Cardiac fibroblast (primary cell): Measurements from ENCODE around the gene R3HDM4.
"Not testable (repeated sequence)": the region's sequence is repeated elsewhere in the genome, so short reads cannot be mapped to it uniquely, and the experiment has no call there.

Source experiments
- DNase-seq, 2 donors: peaks; one replicate each; pipeline versions ENCODE4 v3.0.0 to v3.0.0-alpha.2; 2010; ENCODE audit warnings: low read depth in 2 of 2
- H3K4me3 ChIP-seq, 2 donors: replicated peaks in 1 of 2; 1 replicate in 1 of 2; 2 replicates in 1 of 2; pipeline ENCODE4 v1.5.1; 2011; ENCODE audit warnings: low read depth in 2 of 2, low read length in 2 of 2, mild to moderate bottlenecking in 2 of 2, moderate library complexity in 1 of 2
- CTCF ChIP-seq: IDR thresholded peaks from one replicate; pipeline ENCODE4 v1.5.1; 2011; ENCODE audit warnings: low read depth, mild to moderate bottlenecking, low read length, inconsistent platforms

Gene R3HDM4

GRCh38 chr19:858868-859843 lies 53.9 kb downstream of the R3HDM4 start, which contains the start of gene CFD:
Gene CFD (plus strand): TSS chr19:859664. CDS start chr19:859690, 26 bp downstream.
- no peak within 1 kb of the TSS for H3K4me3 ChIP-seq
- DNase-seq, result peak in 1 of 2 donors; percentile 46
- no peak for TF ChIP-seq CTCF

GRCh38 chr19:858284-858683 lies 54.7 kb downstream of the R3HDM4 start:
- TF ChIP-seq CTCF, result no peak
- no peak for DNase-seq
- H3K4me3 ChIP-seq, result no peak overlapping the region

- H3K4me3 ChIP-seq, result no peak overlapping the region
- no peak for TF ChIP-seq CTCF
- DNase-seq, result no peak
These were observed 57.4 kb downstream of the R3HDM4 start for GRCh38 chr19:855566-856120.

- no peak overlapping the region for H3K4me3 ChIP-seq
- no peak for TF ChIP-seq CTCF
- no peak for DNase-seq
These were observed 57.9 kb downstream of the R3HDM4 start for GRCh38 chr19:855142-855541.

GRCh38 chr19:854549-854948 lies 58.5 kb downstream of the R3HDM4 start:
- DNase-seq, result no peak
- no peak overlapping the region for H3K4me3 ChIP-seq
- TF ChIP-seq CTCF, result no peak

- DNase-seq, H3K4me3 ChIP-seq: not testable (repeated sequence)
These were observed 59.3 kb downstream of the R3HDM4 start for GRCh38 chr19:853614-854220.

GRCh38 chr19:853014-853585 lies 59.9 kb downstream of the R3HDM4 start:
- no peak overlapping the region for H3K4me3 ChIP-seq
- no peak for DNase-seq
- TF ChIP-seq CTCF, result no peak
